ENCODE results near the gene BHLHE41.

Gene BHLHE41

GRCh38 chr12:26080911-26081310 lies 43.9 kb downstream of the BHLHE41 start:
- DNase-seq = no peak

GRCh38 chr12:26077915-26078702 lies 46.7 kb downstream of the BHLHE41 start:
- DNase-seq = no peak
